Left lung (tissue), 10 donors: ENCODE results near the gene LIPN. TPM values are rescaled to one million over a fixed set of nuclear protein-coding genes. Genes with fewer than 3 reads are reported as not detected.

Experiments
- ATAC-seq: fragments of 200-7000 bp; cut with Tn5 transposase; one replicate; pipeline ENCODE4 v1.9.1; 2020; ENCODE audit warnings: moderate library complexity
- DNase-seq, 4 donors: peaks; one replicate each; pipeline ENCODE4 v3.0.0-alpha.2; 2013 to 2020
- H3K27ac ChIP-seq, 2 donors: fragments of 200-600 bp; sonication (generic) in 1 of 2; one replicate each; pipeline versions ENCODE4 v1.5.0 to v1.8.0; 2020 to 2021
- H3K27me3 ChIP-seq, 2 donors: fragments of 200-600 bp; sonication (generic) in 1 of 2; one replicate each; pipeline versions ENCODE4 v1.5.0 to v1.8.0; 2020 to 2021
- H3K36me3 ChIP-seq, 2 donors: fragments of 200-600 bp; sonication (generic) in 1 of 2; one replicate each; pipeline versions ENCODE4 v1.5.0 to v1.8.0; 2020 to 2021
- H3K4me1 ChIP-seq, 2 donors: fragments of 200-600 bp; one replicate each; pipeline ENCODE4 v1.8.0; 2021
- H3K4me3 ChIP-seq, 2 donors: fragments of 200-600 bp; sonication (generic) in 1 of 2; one replicate each; pipeline versions ENCODE4 v1.5.0 to v1.8.0; 2020 to 2021; ENCODE audit warnings: mild to moderate bottlenecking in 1 of 2
- H3K9me3 ChIP-seq, 2 donors: fragments of 200-600 bp; sonication (generic) in 1 of 2; one replicate each; pipeline versions ENCODE4 v1.5.0 to v1.8.0; 2020 to 2021
- intact Hi-C, 2 donors: fragments of 100-400 bp; cut with DNase I; formaldehyde crosslinking; loops; one replicate each; pipeline versions ENCODE4 v1.11.2 to v1.14.2; 2022
- polyA plus RNA-seq, 6 donors: library from polyadenylated mRNA; unstranded; fragments of 120-200 nt; gene quantifications; one replicate each; pipeline ENCODE4 v1.2.1, GENCODE V29; 2013; ENCODE audit not compliant: insufficient read length in 6 of 6
- total RNA-seq, 2 donors: library from RNA; stranded (reverse); fragmentation: NEBNext Ultra II Directional; extraction: Animal tissue kit (Norgen Biotek cat#: 25700); gene quantifications; one replicate each; pipeline ENCODE4 v1.2.1, GENCODE V29; 2021
- TF ChIP-seq, protein P1 (sequence below), 2 donors: fragments of 200-600 bp; sonication (generic) in 1 of 2; IDR thresholded peaks; one replicate each; pipeline versions ENCODE4 v1.5.0 to v1.8.0; 2021; ENCODE audit warnings: antibody characterized with exemption in 2 of 2
- donor health status: DM: no; HTN: yes; CAD: no.
- donor health status: DM: no; HTN: no; CAD: no.

Gene LIPN
- total and polyA plus RNA-seq, 8 donors, result 1.2 TPM; not detected in 7

GRCh38 chr10:88819290-88819689 is 59.5 kb downstream of the LIPN start:
- Histone ChIP-seq H3K4me3 (no peak overlapping the region), H3K27me3 (no peaks in the 10 kb centered on the region), H3K36me3 (no peaks in the 10 kb centered on the region), H3K27ac (no peak overlapping the region), H3K9me3 (no peaks in the 10 kb centered on the region), H3K4me1 (no peaks in the 10 kb centered on the region)
- no peak for DNase-seq
- ATAC-seq, result no peak
- TF ChIP-seq, protein P1, sequence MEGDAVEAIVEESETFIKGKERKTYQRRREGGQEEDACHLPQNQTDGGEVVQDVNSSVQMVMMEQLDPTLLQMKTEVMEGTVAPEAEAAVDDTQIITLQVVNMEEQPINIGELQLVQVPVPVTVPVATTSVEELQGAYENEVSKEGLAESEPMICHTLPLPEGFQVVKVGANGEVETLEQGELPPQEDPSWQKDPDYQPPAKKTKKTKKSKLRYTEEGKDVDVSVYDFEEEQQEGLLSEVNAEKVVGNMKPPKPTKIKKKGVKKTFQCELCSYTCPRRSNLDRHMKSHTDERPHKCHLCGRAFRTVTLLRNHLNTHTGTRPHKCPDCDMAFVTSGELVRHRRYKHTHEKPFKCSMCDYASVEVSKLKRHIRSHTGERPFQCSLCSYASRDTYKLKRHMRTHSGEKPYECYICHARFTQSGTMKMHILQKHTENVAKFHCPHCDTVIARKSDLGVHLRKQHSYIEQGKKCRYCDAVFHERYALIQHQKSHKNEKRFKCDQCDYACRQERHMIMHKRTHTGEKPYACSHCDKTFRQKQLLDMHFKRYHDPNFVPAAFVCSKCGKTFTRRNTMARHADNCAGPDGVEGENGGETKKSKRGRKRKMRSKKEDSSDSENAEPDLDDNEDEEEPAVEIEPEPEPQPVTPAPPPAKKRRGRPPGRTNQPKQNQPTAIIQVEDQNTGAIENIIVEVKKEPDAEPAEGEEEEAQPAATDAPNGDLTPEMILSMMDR (IDR thresholded peaks at IDR 0.05), result no peak
- intact Hi-C loops, result no loop called here

DNA sequence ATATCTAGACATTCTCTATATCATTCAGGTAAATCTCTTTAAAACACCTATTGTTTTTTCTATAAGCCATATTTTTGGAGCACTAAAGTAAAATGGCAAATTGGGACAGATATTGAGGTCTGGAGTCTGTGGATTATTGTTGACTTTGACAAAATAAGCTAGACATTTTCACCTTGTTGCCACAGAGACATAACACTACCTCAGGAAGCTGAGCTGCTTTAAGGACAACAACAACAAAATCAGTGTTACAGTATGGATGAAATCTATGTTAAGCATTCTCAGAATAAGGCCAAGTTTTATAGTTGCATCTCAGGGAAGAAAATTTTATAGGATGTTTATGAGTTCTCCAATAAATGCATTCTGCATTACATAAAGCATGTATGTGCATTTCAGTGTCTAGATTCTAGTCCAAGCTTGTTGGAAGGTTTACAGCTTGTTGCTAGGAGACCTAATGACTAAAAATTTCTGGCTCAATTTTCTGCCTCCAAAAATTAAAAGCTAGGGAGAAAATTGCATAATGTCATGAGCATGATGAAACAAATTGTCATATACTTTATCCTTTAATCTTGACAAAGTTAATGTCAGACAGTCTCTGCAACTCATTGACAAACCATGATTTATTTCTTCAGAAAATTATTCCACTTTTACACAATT is 61.1 kb downstream of the LIPN start:
- Histone ChIP-seq H3K27ac (no peak overlapping the region), H3K9me3 (no peaks in the 10 kb centered on the region), H3K4me1 (no peaks in the 10 kb centered on the region), H3K36me3 (no peaks in the 10 kb centered on the region), H3K27me3 (no peaks in the 10 kb centered on the region), H3K4me3 (no peak overlapping the region)
- DNase-seq (peak in 2 of 4 donors; percentile 87 to 88), ATAC-seq (no peak)
- intact Hi-C loops, result no loop called here
- TF ChIP-seq, protein P1 (IDR thresholded peaks at IDR 0.05), result no peak

GRCh38 chr10:88826388-88826787 is 66.6 kb downstream of the LIPN start:
- no peak overlapping the region for H3K27ac ChIP-seq
- ATAC-seq, result no peak
- H3K27me3 ChIP-seq, result no peaks in the 10 kb centered on the region
- H3K4me1 ChIP-seq, result no peaks in the 10 kb centered on the region
- TF ChIP-seq, protein P1 (IDR thresholded peaks at IDR 0.05), result no peak
- peaks cover 0 to 12% of the 10 kb centered on the region in 2 donors for H3K36me3 ChIP-seq
- no peaks in the 10 kb centered on the region for H3K9me3 ChIP-seq
- intact Hi-C loops, result no loop called here
- DNase-seq, result no peak
- H3K4me3 ChIP-seq, result no peak overlapping the region

GRCh38 chr10:88827671-88828070 is 67.9 kb downstream of the LIPN start:
- no peak overlapping the region for H3K4me3 ChIP-seq
- H3K27ac ChIP-seq, result no peak overlapping the region
- intact Hi-C loops, result no loop called here
- ATAC-seq (no peak), DNase-seq (no peak)
- no peaks in the 10 kb centered on the region for H3K27me3 ChIP-seq
- H3K9me3 ChIP-seq, result no peaks in the 10 kb centered on the region
- H3K4me1 ChIP-seq, result no peaks in the 10 kb centered on the region
- TF ChIP-seq, protein P1 (IDR thresholded peaks at IDR 0.05), result no peak
- H3K36me3 ChIP-seq, result peaks cover 0 to 17% of the 10 kb centered on the region in 2 donors

GRCh38 chr10:88828310-88828709 is 68.5 kb downstream of the LIPN start:
- Histone ChIP-seq H3K27ac (no peak overlapping the region), H3K27me3 (no peaks in the 10 kb centered on the region), H3K9me3 (no peaks in the 10 kb centered on the region), H3K4me3 (no peak overlapping the region), H3K4me1 (peaks cover 0 to 1% of the 10 kb centered on the region in 2 donors), H3K36me3 (peaks cover 0 to 17% of the 10 kb centered on the region in 2 donors)
- TF ChIP-seq, protein P1 (IDR thresholded peaks at IDR 0.05), result no peak
- intact Hi-C loops, result no loop called here
- DNase-seq, result no peak
- no peak for ATAC-seq

Other genes starting within 250 kb of the LIPN start
- gene RNLS, start 176.7 kb upstream of the LIPN start, total RNA-seq, result 1 to 10 TPM; 5.8 to 8.8 TPM
- gene RNLS, start 176.7 kb upstream of the LIPN start, polyA plus RNA-seq, result 1 to 10 TPM; 4.1 to 7.3 (median 4.6) TPM
- gene LIPJ, start 173.3 kb upstream of the LIPN start, total RNA-seq, result not detected
- under 1 TPM; 0.07 to 0.41 (median 0.23) TPM for gene LIPJ, start 173.3 kb upstream of the LIPN start, polyA plus RNA-seq
- gene LIPF, start 95.6 kb upstream of the LIPN start, total RNA-seq, result not detected
- gene LIPF, start 95.6 kb upstream of the LIPN start, polyA plus RNA-seq, result under 1 TPM in 3 of 6 donors, not detected in 3; 0.24 to 0.51 (median 0.38) TPM
- not detected for gene LIPK, start 53.8 kb upstream of the LIPN start, total RNA-seq
- not detected for gene LIPK, start 53.8 kb upstream of the LIPN start, polyA plus RNA-seq
- gene LIPM, start 42.7 kb downstream of the LIPN start, total RNA-seq, result not detected
- gene LIPM, start 42.7 kb downstream of the LIPN start, polyA plus RNA-seq, result under 1 TPM in 1 of 6 donors, not detected in 5; 0.14 TPM
- 1 to 10 TPM; 5.1 to 8.9 TPM for gene ANKRD22, start 91.8 kb downstream of the LIPN start, total RNA-seq
- 1 to 10 TPM in 1 of 6 donors, under 1 TPM in 5; 0.13 to 1.1 (median 0.82) TPM for gene ANKRD22, start 91.8 kb downstream of the LIPN start, polyA plus RNA-seq
- 10 to 100 TPM in 1 of 2 donors, 1 to 10 TPM in 1; 9.9 to 11.4 TPM for gene STAMBPL1, start 120.2 kb downstream of the LIPN start, total RNA-seq
- gene STAMBPL1, start 120.2 kb downstream of the LIPN start, polyA plus RNA-seq, result 10 to 100 TPM in 4 of 6 donors, 1 to 10 TPM in 2; 7.5 to 13.4 (median 12.1) TPM
- gene ACTA2, start 192.8 kb downstream of the LIPN start, total RNA-seq, result 100 to 1,000 TPM; 472 to 558 TPM
- gene ACTA2, start 192.8 kb downstream of the LIPN start, polyA plus RNA-seq, result 100 to 1,000 TPM; 415 to 612 (median 489) TPM
- gene FAS, start 230.8 kb downstream of the LIPN start, total RNA-seq, result 10 to 100 TPM; 47.1 to 76.4 TPM
- gene FAS, start 230.8 kb downstream of the LIPN start, polyA plus RNA-seq, result 10 to 100 TPM; 15.1 to 31.3 (median 22.1) TPM